SU-DHL-6 (cell line): ENCODE results near the gene RETREG1.

ENCODE experiments used
- EZH2phosphoT487 ChIP-seq: fragments of 200-600 bp; sonication (generic), shearing (Covaris generic); conservative IDR thresholded peaks from 2 replicates; pipeline ENCODE4 v1.6.1; 2018; ENCODE audit warnings: mild to moderate bottlenecking, antibody characterized with exemption, low read length, moderate library complexity, mixed read lengths
- TF ChIP-seq, protein P1 (sequence below): fragments of 200-600 bp; sonication (generic); IDR thresholded peaks from one replicate; pipeline ENCODE4 v1.5.1; 2017; ENCODE audit warnings: antibody characterized with exemption, mild to moderate bottlenecking, low read length, moderate library complexity; ENCODE audit not compliant: insufficient read depth, poor library complexity, severe bottlenecking

DNA sequence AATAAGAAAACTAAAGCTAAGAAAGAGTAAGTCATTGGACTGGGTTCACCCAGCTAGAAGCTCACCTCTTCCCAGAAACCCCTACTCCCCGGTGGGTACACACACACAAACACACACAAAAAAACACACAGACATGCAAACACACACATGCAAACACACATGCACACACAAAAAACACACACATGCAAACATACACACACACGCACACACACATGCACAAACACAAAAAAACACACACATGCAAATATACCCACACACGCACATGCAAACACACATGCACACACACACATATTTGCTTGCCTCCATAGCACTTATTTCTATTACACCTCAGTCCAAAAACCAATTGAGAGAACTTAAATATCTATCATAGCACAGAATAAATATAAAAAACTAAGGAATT, 26.1 kb downstream of the RETREG1 start:
- TF ChIP-seq, protein P1, sequence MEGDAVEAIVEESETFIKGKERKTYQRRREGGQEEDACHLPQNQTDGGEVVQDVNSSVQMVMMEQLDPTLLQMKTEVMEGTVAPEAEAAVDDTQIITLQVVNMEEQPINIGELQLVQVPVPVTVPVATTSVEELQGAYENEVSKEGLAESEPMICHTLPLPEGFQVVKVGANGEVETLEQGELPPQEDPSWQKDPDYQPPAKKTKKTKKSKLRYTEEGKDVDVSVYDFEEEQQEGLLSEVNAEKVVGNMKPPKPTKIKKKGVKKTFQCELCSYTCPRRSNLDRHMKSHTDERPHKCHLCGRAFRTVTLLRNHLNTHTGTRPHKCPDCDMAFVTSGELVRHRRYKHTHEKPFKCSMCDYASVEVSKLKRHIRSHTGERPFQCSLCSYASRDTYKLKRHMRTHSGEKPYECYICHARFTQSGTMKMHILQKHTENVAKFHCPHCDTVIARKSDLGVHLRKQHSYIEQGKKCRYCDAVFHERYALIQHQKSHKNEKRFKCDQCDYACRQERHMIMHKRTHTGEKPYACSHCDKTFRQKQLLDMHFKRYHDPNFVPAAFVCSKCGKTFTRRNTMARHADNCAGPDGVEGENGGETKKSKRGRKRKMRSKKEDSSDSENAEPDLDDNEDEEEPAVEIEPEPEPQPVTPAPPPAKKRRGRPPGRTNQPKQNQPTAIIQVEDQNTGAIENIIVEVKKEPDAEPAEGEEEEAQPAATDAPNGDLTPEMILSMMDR, result no peak
- no peak for TF ChIP-seq EZH2phosphoT487
